NK-92 treated with Interleukin-12 subunit alpha and Interleukin-12 subunit beta, amount 100 ng/mL, for 24 hours (cell line): ENCODE measurements around the gene PLBD1.

Source experiments
- DNase-seq: peaks from one replicate; lab custom pipeline; 2025; lab: John Stamatoyannopoulos, UW

The PLBD1 gene

DNA sequence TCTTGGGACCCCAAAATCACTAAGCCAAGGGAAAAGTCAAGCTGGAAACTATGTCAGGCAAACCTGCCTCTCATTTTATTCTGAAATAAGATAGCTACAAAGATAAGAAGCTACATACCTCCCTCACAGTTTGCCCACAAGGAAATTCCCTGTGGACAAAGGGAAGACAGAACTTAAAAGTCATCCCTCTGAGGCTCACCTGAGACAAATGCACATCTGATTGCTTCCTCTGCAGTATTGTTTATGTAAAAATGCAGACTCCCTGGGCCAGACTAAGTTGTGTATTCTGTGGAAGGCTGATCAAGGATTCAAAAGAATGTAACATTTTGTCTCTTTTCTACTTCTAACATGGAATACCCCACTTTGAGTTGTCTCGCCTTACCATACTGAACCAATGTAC lies 2.5 kb upstream of the PLBD1 start:
- no peak for DNase-seq

DNA sequence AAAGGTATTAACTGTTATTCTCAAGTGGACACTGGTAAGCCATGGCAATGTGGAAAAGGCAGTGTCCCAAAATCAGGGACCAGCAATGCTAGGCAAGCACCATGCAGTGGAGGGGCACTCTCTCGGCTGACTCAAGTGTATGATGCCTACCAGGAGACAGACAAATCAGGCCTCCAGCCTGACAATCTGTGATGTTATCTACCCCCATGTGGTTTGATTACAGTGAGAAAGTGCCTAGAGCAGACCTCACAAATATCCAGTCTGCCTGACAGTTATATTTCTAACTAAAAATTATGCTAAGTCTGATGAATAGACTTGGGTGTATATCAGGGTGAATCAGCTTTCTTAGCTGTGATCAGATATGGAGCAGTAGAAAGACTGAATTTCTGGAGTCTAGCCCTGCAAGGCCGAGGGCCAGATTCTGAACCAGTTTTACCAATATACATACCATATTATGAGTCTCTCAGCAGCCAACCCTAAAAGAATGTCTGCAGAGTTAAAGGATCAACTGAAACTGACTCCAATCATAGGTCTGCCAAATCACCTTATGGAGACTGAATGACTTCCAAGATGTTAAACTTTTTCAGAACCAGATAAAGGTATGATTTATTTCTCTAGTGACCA lies 3.2 kb downstream of the PLBD1 start:
- no peak for DNase-seq

DNA sequence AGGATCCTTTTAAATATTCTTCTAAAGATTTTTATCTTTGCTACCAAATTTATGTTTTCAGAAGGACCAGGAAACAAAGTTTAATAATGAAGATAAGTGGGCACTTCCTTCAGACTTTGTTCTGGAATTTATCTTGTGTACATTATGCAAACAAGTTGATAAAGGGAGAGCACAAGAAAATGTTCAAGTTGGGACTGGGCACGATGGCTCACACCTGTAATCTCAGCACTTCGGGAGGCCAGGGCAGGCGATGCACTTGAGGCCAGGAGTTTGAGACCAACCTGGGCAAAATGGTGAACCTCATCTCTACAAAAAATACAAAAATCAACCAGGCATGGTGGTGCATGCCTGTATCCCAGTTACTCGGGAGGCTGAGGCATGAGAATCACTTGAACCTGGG lies 4.6 kb downstream of the PLBD1 start:
- no peak for DNase-seq

DNA sequence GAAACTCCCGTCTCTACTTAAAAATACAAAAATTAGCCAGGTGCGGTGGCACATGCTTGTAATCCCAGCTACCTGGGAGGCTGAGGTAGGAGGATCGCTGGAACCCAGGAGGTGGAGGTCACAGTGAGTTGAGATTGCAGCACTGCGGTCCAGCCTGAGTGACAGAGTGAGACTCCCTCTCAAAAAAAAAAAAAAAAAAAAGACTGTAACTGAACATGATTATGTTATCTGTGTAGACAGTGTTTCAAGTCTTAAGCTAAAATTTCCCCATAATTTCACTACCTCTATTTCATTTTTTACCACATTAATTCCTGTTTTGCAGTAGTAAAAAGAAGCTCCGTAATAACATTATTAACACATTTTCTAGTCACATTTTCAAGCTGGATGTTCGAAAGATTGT lies 5.4 kb downstream of the PLBD1 start:
- no peak for DNase-seq

DNA sequence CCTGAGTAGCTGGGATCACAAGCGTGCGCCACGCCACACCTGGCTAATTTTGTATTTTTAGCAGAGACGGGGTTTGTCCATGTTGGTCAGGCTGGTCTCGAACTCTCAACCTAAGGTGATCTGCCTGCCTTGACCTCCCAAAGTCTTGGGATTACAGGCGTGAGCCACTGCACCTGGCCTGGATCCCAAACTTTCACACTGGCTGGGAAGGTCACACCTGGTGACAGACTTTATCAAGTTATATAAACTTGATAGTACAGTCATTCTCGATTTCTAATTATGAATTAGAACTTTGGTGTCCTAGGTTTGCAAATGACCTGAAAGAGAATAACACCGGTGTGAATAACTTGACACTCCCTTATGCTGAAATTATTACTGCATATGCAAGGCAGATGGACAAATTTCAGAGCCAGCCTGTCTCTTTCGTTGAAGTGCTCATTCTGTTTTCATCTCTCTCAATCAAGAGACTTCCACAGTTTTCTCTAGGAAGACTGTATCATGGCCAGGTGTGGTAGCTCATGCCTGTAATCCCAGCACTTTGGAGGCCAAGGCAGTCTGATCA lies 5.9 kb downstream of the PLBD1 start:
- no peak for DNase-seq

DNA sequence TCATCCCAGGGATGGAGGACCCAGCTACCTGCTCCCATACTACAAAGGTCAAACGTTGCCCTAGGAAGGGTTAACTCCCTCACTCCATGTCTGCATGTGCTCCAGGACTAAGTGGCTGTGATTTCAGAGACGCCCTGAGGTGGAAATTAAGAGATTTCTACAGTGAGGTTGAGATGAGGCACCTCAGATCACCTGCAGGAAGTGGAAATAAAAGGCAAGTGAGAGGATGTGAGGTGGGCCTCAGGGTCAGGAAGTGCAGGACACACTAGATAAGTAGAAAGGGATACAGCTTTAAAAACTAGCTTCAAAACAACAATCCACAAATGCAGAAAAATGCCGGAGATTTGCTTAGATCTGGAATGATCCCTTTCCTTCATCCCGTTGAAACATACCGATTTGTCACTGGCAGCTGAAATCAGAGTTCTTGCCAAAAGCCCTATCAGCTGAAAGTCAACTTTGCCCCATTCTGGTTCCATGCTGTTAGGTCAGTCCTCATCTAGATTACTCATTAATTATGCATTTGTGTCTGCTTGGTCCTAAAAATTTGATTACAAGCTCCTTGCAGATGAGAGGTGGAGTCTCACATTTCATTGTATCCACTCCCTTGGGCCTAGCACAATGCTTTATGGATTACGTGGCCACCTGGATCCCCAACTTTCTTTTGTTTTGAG lies 6.6 kb downstream of the PLBD1 start:
- DNase-seq: no peak

DNA sequence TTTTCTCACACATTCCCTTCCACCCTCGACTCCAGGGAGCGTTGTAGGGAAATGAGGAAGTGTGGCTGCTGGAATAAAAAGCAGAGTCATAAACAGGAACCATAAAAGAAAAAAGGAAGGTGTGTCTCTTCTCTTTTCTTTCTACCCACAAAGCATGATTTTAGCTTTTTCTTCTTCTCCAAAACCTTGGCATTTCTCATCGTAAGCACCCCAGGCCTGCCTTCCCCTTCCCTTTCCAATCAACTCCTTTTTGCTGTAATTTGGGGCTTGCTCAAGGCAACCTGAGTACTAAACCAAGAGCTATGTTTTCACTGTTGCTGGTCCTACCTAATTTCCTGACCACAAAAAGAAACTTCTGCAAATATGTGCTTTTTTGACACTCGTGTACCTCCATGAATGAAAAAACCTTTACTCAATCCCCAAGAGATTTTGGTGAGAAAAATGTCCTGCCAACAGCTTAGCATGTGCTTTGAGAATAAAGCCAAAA lies 9.2 kb downstream of the PLBD1 start:
- no peak for DNase-seq

DNA sequence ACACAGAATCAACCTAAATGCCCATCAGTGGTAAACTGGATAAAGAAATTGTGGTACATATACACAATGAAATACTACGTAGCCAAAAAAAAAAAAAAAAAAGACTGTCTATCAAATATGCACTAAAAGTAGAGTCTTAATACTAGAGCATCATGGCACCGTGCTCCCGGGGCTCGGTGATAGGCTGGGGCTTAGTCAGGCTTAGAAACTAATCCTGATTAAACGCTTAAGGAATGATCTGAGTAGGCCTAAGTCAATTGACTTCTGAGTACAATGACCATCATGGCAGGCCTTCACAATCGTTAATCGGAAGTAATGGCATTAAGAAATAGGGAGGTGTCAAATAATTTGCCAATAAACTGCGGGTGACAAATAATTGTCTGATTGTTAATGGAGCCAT lies 9.7 kb downstream of the PLBD1 start:
- DNase-seq: no peak

DNA sequence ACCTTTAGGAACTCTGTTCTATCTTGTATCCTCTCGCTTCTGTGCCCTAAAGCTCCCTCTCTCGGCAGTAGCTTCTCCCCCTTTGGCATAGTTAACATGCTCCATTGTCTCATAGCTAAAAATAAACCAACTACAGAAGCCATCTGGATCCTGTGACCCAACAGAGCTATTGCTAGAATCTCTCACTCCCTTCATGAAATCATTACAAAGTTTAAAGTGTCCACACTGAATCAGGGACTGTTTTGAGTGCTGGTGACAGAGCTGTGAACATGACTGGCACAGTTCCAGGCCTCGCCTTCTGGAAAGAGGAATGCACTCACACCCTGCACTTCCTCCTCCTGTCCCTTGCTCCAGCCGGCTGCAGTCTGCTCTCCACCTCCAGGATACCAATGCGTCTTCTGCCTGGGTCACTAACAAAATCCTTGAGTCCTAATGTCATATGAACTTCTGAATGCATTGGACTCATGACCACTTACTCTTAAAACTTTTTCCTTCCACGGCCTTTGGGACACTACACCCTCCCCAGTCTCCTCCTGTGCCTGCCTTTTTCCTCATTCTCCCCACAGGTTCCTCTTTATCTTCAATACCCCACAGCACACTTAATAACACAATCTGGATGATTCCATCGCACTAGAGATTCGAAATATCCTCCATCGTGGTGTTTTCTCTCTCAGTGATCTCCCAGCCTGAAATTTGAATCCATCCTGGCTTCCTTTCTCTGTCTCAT lies 13.2 kb downstream of the PLBD1 start:
- DNase-seq: no peak

DNA sequence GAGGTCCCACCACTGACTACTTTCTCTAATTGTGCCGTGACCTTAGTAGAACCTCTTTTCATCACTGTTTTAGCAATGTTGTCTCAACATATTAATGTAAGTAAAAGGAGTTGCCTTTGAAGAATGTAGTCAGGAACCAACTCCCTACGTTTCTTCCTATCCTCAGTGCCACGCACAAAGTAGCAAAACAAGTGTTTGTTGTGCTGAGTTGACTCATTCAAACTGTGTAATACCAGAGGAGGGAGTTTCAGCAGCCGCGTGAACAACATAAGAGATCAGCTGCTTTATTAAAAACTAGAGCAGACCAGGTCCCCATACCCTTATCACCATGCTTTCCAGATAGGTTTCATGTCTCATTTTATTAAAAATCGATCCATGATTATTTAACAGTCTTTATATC lies 19.1 kb downstream of the PLBD1 start:
- no peak for DNase-seq

DNA sequence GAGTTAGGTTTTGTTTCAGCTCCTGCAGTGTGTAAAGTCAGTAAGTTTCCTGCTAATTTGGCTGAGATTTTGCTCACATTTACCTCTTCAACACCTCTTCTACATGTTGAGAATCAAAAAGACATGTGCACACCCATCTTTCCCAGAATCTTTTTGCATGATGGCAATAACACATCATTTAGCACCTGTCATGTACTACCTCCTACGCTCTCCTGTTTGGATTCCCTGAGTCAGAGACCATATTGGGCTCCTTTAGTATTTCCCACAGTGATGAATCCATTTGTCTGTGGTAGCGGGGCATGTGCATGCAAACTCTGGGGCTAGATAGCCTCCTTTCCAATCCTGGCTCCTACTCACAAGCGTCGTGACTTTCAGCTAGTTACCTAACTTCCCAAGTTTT lies 20.1 kb downstream of the PLBD1 start:
- no peak for DNase-seq

DNA sequence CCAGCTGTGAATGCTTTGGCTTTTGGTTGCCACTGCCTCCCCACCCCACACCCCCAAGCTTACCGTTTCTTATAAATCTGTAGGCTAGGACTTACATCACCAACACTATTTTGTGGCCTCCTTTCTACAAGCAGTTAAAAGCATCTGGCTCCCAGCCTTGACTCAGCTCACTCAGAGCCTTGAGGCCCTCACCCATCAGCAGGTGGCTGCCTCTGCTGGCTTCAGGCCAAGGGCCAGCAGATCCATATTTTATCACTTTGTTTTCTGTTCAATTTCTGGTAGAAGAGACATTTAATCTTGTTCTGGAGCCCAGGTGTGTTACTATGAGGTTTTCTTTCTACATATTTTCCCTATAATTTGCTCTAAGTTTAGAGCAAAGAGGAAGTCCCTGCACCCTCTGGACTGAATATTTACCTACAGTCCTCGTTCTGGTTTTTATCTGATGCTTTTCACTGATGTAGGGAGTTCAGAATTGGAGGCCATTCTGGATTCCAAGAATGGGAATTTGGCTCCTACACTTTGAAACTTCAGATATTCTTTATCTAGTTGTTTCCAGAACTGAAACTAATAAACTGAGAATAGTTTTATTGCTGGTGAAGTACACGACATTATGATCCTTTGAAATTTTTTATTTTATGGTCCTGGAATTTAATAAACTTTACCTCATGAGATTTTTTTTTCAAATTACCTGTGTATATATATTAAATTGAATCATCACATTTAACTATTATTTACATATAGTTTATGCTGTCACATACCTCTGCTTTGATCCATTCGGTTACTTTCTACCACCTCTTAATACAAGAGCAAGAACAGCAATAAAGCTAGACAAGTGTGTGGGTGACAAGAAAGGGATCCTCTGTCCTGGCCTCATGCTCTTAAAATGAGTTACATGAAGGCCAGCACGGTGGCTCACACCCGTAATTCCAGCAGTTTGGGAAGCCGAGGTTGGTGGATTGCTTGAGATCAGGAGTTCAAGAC lies 22.2 kb downstream of the PLBD1 start:
- no peak for DNase-seq

DNA sequence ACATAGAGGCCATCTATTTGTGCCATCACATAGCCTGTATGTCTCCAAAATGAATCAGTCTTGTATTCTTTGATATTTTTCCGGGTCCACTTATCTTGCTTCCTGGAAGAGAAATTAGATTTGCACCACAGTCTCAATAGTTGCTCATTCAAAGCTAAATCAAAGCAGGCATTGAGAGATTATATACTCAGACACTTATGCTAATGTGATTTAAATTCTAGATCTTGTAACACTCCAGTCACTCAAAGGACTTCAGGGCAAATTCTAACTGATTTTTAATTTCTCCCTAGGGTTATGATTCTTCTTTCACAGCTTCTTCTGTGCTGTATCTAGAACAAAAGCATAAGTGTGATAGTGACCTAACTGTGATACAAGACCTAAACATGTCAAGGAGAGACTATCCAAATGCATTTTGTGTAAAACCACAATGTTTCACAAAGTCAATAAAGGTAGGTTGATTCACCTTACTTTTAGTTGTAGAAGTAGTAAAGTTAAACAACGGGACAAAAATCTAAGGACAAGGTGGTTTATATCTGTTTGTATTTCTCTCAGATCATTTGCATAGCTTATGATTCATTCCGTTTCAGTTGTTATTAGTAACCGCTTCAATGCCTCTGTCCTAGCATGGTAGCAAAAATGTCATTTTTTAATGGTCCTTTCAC lies 26.8 kb downstream of the PLBD1 start:
- no peak for DNase-seq

DNA sequence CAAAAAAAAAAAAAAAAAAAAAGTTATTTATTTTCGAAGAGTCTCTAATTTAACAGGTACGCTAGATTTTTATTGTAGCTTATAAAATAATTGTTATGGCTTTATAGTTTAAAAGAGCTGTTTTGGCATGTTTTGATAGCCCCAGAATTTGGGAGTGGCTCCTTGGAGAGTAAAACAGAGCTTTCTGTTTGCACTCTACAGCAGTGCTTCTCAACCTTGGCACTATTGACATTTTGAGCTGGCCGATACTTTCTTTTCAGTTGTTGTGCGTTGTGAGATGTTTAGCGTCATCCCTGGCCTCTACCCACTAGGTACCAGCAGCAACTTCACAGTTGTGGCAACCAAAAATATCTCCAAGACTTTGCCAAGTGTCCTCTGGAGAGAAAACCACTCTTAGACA lies 30.6 kb downstream of the PLBD1 start:
- DNase-seq: no peak

DNA sequence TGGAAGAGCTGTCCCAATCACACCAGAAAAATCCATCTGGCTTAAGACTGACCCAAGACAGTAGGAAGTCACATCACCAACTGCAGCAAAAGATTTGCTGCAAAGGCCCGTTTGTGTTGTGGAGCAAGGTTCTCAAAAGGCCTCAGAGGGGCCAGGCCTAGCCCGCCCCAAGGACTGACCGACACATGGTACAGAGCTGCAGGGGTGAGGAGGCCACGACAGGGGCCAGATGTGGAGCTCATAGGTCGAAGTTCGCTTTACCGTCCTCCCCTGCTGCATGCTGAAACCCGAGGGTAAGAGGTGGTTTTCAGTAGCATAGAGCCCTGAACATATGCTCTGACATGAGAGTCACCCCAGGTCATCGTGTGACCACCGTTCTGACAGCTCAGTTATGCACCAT lies 35.5 kb downstream of the PLBD1 start:
- no peak for DNase-seq

DNA sequence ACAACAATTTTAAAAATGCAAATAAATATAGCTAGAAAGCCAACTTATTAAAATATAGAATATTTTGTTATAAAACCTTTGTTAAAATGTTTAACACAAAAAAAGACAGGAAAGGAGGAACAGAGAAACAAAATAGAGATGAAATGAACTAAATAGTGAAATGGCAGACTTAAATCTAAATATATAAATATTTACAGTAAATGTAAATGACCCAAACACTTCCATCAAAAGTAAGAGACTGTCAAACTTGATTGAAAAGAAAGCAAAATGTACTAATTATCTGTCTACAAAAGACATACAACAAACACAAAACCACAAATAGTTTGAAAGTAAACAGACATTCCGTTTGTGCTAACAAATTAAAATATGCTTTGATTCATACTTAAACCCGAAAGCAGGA lies 41.7 kb downstream of the PLBD1 start:
- DNase-seq: no peak

DNA sequence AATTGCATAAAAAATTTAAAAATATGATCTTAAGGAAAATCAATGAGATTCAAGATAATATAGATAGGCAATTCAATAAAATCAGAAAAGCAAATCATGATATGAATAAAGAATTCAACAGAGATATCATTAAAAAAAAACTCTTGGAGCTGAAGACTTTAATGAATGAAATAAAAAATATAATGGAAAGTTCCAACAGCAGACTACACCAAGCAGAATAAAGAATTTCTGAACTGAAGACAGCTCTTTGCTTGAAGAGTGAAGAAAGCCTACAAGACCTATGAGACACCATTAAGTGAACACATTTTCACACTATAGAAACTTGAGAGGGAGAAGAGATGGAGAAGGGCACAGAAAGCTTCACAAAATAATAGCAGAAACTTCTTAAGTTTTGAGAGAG lies 45.9 kb downstream of the PLBD1 start:
- DNase-seq: no peak

DNA sequence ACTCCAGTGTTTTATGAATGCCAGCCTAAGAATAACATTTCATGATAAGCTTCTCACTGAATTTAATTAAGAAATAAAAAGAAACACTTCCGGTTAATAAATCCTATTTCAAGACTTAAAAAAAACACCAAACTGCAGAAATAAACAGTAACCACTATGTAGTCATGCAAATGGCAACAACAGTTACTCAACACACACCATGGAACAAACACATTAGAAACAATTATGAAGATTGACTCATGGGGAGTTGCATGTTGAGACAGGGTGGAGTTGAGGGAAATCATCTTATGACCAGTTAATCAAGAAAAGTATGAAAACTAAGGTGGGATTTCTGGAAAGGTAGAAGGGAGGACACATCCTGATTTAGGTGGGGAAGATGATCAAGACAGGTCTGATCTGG lies 52.7 kb downstream of the PLBD1 start:
- no peak for DNase-seq

DNA sequence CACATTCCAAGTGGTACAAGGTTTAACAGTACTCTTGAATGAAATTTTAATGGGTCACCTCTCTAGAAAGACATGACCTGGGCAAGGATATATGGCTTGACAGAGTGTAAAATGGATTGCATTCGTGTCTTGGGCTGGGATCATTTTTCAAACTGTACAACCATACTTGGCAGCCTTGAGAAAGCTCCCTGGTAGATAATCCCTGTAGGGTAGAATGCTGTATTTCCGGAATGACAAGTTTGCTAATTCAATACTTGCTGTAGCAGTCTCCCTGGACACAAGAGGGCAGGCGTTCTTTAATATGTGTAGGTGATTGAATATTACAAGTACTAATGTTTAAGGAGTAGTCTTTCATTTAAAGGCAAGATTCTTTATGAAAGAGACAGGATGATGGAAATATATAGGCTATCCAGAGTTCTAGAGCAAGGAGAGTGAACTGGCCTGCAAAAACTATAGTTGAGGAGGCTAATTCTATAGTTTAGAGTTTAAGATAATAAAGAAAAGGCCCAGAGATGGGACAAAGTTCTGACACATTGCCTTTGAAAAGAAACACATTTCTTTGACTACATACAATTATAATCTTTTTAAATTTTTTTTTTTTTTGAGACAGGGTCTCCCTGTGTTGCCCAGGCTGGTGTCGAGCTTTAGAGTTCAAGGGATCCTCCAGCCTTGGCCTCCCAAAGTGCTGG lies 53.4 kb downstream of the PLBD1 start:
- DNase-seq: no peak

DNA sequence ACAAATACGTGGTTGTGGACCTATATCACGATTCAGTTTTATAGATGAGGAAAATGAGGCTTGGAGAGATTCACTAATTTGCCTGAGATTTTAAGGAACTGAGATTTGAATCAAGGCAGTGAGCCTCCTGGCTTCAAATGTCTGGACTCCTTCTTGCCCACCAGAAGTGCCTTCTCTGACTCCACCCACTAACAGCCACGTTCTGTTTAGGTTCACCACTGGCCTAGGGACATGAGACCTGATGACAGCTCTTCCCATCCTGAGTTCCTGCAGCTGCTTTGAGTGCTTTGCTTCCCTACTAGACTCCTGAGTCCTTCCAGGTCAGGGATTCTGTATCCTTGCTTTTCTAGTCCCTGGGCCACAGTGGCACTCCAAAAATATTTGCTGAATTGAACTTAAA lies 57.1 kb downstream of the PLBD1 start:
- no peak for DNase-seq
